ENCODE measurements around the gene SHCBP1L. TPM values are rescaled to one million over a fixed set of nuclear protein-coding genes. Genes with fewer than 3 reads are reported as not detected.
"Not testable (repeated sequence)": the region's sequence is repeated elsewhere in the genome, so short reads cannot be mapped to it uniquely, and the experiment has no call there.

SHCBP1L gene
- total RNA-seq, 1 donor from 2014 or later = 0.41 TPM

DNA sequence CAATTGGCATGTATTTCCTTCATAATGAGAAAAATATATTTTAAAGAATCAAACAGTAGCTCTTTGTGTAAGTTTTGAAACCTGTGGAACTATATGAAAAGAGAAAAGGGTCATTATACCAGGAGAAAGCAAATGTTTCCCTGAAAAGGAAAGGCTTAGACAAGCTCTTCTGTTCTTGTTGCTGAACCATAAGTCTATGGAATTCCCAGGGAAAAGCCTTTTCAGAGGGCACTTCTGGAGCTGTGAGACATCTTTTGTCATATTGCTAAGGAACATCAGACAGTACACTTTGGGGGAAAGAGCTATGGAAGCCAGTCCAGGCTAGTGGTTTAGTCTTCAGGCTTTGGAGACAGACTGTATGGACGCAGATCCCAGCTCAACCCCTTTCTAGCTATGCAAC is 12.1 kb upstream of the SHCBP1L start:
- no peak for DNase-seq

DNA sequence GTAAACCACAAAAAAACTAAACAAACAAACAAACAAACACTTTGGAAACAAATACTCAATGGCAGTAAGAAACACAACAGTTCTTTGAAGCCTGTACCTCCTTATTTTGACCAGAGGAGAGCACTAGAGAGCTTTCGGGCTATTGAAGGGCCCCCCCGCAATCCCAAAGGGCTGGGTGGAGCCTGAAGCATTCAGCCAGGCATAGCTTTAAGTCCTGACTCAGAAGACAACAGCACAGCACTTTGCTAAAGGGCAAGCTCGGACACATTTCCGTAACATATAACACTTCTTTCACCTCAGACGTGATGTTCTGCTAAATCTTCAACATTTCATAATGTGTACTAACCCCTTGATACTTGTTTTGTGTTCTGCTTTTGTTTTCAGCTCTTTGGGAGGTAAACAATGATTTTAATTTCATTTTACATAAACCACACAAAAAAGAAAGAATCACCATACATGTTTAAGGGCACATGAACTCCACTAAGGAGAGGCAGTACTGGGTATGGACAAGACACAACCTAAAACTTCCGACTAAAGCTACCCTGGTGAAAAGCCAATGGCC is 9.7 kb upstream of the SHCBP1L start:
- DNase-seq = peak; percentile 88

DNA sequence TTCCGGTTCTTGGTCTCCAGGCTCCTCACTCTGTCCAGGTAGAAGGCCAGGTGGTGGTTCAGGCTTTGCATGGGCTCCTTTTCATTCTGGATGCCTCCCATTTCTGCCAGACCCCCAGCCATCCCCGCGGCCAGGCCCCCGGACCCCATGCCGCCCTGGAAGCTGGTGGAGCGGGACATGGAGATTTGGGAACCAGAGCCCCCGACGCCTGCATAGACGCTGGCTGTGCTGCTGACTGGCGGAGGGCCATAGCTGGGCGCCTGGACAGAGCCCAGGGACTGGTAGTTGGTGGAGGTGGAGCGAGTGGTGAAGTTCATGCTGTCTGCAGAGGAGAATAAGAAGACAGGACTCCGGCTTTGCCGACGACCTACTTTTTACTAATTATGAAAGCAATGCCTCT is 7.1 kb upstream of the SHCBP1L start:
- no peak for DNase-seq

DNA sequence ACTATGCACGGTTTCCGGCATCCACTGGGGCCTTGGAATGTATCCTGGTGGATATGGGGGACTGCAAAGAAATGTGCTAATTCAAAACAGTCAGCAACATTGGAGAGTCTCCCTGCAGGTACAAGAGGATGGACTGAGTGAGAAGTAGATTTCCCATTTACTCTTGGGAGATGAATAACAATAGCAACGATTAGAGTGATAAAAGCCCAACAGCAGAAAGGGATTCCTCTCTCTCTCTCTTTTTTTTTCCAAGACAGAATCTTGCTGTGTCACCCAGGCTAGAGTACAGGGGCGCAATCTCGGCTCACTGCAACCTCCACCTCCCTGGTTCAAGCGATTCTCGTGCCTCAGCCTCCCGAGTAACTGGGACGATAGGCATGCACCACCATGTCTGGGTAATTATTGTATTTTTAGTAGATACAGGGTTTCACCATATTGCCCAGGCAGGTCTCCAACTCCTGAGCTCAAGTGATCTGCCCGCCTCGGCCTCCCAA is 5.0 kb upstream of the SHCBP1L start:
- DNase-seq = no peak

DNA sequence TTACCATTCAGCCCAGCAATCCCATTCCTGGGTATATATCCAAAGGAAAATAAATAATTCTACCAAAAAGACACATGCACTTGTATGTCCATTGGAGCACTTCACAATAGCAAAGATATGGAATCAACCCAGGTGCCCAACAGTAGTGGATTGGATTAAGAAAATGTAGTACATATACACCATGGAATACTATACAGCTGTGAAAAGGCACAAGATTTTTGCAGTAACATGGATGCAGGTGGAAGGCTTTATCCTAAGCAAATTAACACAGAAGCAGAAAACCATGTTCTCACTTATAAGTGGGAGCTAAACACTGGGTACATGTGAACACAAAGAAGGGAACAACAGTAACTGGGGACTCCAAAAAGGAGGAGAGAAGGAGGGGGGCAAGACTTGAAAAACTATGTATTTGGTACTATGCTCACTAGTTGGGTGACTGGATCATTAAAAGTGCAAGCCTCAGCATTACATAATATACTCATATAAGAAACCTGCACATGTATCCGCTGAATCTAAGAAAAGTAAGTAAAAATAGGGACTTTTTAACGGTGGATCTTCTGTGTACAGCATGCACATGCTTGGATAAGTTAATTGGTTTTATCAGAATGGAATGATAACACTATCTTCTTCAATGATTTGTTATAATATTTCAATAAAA is 3.9 kb upstream of the SHCBP1L start:
- no peak for DNase-seq

DNA sequence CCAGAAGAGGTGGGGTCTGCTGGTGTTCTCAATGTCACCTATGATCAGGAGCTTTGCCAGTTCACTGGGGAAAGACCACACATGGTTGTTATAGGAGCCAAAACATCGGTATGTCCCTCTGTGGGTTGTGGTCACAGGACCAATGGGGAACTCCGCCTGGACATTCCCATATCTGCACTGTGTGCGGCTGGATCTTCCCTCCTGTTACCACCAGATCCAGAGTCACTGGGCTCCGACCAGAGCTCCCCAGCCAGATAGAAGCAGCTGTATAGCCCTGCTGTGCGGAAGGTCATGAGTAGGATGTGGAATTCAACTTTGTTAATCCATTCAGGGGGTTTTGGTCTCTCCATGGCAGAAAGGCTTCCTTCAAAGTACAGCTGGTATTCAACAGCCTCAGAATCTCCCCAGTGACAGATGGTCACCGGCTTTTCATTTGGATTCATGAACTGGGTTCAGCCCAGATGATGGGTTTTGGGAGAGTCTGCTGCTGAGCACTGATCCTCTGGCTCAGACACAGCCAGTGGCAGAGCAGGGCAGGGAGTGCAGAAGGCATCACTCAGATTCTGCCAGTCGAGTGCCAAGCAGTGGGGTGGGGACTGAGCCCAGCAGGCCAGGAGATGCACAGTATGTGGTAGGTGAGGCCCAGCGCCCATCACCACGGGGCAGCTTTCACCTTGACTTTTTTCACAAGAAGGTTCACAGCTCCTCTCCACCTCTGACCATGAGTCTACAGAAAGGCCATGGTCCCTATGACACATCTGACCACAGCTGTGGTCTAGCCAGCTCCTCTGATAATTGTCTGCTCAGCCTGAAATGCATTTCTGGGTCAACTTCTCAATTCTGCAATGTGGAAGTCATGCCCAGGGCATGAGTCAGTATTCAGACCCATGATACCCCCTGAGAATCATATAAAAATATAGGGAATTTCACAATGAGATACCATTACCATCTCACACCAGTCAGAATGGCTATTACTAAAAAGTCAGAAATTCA is 2.9 kb upstream of the SHCBP1L start:
- DNase-seq = peak; percentile 39

DNA sequence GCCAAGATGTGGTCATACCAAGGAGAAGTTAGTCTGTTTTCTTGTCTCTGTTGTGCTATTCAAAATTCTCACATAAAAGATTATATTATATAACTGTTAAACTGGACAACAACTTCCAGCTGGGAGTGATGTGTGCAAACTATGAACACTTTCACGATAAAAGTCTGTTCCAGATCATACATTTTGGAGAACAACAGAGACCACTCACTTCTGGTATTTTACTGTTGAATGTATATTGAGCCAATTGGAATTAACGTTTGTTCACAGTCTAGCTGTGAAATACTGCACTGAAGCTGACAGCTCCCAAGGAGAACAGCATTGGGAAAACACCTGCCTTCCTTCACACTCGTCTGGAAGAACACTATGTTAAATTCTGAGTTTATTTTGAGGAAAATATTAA is 860 bp upstream of the SHCBP1L start:
- peak; percentile 17 for DNase-seq

DNA sequence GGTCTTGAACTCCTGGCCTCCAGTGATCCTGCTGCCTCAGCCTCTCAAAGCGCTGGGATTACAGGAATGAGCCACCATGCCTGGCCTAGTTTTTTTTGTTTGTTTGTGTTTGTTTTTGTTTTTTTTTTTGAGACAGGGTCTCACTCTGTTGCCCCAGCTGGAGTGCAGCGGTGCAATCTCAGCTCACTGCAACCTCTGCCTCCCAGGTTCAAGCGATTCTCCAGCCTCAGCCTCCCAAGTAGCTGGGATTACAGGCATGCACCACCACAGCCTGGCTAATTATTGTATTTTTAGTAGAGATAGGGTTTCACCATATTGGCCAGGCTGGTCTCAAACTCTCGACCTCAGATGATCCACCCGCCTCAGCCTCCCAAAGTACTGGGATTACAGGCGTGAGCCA is 9.6 kb downstream of the SHCBP1L start:
- DNase-seq = not testable (repeated sequence)

DNA sequence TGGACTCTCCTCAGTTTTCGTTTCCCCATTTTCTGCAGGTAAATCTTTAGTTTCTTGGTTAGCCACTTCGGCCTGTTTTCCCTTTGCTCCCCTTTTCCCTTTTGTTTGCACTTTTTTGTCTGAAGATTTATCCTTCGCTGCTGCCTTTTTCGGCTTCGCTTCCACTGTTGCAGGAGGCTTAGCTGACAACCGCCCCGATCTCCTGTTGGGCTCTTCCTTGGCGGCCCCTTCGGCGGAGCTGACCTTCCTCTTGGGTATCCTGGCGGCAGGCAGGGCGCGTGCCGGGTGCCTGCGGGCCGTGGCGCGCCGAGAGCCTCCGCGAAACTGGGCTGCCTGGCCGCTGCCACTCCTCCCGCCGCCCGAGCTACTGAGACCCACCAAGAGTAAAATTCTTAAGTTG is 10.8 kb downstream of the SHCBP1L start:
- peak; percentile 13 for DNase-seq

DNA sequence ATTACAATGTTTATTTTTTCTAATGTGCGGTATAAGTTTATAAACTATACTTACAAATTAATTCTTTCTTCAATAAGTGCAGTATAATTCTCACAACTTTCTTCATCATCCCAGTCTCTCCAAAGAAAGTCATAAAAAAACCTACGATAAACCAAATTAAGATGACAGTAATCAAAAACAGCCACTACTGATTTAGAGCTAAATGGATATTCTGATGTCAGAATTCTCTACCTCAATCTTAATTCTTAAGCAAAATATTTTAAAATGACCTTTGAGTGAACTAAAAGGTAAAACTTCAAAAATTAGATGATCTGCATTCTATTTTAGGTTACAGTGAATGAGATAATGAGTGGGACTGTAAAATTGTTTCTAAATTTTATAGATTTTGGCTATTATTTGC is 13.6 kb downstream of the SHCBP1L start:
- DNase-seq = no peak

DNA sequence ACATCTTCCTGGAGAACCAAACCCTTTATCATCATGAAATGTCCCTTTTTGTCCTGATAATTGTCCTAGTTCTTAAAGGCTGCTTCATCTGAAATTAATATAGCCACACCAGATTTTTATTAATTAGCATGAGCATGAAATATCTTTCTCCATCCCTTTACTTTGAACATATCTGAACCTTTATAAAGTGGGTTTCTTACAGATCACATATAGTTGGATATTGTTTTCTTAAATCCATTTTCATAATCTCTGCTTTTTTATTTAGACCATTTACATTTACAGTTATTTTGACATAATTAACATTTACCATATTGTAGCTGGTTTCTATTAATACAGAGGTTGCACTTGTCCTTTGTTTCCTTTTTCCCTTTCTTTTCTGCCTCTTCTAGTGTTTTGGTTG is 17.2 kb downstream of the SHCBP1L start:
- DNase-seq = no peak

DNA sequence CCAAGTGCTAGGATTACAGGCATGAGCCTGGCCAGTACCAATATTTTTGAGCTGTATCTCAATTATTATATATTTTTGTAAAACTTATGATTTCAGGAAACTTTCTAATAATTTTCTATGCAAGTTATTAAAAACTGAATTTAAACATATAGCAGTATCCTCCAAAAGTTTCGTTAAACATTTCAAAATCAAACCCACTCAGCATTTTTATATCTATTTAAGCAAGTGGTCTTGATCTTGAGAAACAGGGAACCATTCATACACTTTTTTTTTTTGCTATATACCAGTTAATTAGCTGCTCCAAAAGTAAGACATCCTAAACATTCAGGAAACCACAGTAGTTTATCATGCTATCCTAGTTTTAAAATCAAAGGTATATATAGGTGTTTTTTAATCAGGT is 22.0 kb downstream of the SHCBP1L start:
- DNase-seq = no peak

DNA sequence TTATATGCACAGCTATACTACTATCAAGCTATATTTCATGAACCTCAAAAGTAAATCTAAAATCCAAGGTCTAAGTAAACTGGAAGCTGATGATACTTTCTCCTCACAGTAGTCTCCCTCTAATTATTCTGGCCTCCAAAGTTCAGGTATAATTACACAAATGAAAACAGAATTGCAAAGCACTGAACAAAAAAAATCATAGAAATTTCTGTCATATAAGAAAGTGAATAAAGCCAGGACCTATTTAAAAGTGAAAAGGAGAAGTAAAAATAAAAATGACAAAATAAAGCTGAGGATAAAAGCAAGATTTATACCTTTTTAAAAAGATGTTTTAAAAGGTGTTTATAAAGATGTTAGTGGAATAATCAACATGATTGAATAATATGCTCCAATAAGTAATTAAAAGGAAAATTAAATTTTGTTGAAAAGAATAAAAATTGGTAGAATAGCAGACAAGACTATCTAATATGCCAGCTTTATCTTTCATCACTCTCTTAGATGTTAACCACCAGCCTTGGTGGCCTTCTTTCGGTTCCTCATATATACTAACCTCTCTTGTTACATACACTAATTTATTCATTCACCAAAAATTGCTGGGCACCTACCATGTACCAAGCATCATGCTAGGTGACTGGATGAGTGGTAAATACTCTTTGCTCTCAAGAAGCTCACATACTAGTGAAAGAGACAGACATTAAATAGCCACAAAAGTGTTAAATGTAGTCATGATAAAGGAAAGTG is 25.1 kb downstream of the SHCBP1L start:
- no peak for DNase-seq

DNA sequence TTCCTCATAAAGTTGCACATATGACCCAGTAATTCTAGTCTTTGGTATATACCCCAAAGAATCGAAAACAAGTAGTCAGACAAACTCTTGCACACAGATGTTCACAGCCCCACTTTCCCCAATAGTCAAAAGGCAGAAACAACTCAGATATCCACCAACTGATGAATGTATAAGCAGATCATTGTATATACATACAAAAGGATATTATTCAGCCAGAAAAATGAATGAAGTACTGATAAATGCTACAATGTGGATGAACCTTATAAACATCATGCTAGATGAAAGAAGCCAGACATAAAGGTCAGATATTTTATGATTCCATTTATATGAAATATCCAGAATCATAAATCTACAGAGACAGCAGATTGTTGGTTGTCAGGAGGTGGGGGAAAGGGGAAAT is 27.3 kb downstream of the SHCBP1L start:
- no peak for DNase-seq

DNA sequence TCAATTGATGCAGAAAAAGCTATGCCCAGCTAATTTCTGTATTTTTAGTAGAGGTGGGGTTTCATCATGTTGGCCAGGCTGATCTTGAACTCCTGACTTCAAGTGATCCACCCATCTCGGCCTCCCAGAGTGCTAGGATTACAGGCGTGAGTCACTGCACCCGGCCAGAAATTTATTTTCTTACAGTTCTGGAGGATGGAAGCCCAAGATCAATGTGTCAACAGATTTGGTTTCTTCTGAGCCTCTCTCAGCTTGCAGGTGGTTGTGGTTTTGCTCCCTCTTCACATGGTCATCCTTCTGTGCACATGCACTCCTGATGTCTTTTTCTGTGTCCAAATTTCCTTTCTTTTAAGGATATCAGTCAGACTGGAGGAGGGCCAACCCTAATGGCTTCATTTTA is 35.6 kb downstream of the SHCBP1L start:
- no peak for DNase-seq

DNA sequence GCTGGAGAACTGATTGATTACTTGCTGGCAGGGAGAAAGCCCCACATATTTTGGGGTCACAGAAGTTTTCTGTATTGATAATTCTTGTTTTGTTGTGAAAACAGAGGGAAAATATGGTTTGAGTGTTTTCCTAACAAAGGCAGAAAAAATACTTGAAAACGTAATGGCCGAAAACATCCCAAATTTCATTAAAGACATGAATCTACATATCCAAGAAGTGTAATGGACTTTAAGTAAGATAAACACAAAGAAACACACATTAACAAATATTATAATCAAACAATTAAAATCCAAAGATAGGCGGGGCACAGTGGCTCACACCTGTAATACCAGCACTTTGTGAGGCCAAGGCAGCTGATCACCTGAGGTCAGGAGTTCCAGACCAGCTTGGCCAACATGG is 39.6 kb downstream of the SHCBP1L start:
- DNase-seq = no peak

DNA sequence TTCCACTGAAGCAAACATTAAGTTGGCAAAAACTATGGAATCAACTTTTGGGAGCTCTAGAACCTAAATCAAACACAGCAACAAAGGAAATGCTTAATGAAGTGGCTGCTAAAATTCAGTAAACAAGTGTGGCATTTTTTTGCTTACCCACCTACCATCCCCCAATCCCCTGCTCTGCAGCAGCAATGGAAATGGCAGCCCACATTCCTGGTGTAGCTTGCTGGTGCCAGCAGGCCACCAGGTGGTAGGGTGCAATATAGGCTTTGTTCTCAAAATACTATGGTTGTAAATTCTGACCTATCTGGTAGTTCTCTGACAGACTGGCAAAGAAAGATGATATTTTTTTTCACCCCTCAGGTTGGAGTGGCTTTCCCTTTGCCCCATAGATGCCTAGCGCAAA is 42.8 kb downstream of the SHCBP1L start:
- DNase-seq = no peak

DNA sequence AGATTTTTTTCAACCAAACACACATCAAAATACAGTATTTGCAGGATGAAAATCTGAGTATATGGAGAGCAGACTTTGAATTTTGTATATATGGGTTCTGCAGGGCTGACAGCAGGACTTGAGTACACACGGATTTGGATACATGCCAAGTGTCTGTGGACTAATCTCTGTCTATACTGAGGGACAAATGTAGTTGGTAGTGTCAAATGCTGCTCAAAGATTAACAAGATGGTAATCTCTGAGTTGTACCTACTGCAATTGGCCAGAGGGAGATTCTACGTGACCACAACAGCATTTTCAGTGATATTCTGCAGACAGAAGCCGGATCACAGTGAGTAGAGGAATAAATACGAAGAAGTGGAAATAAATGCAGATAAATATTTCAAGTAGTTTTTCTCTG is 43.4 kb downstream of the SHCBP1L start:
- no peak for DNase-seq

DNA sequence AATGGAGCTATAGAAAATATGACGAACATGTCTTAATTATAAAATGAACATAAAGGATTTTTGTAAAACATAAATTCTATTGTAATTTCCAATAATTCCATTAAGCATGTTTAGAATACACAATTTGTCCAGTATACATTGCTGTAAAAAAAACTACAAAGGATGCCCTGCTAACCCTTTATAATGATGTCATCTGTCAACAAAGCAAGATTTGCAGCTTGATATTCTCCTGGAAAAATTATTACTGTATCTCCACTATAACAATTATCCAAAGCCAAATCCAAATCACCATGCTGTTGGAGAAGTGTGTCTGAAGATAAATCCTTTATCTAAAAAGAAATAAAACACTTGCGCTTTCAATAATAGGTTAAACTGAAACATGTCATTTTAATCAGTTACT is 47.6 kb downstream of the SHCBP1L start:
- no peak for DNase-seq

DNA sequence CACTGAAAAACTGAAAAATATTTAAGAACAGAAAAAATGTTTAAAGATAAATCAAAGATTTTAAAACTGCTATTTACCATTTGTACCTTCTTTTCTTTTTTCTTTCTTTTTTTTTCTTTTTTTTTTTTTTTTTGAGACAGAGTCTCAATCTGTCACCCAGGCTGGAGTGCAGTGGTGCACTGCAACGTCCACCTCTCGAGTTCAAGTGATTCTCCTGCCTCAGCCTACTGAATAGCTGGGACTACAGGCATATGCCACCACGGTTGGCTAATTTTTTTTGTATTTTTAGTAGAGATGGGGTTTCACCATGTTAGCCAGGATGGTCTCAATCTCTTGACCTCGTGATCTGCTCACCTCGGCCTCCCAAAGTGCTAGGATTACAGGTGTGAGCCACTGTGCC is 51.0 kb downstream of the SHCBP1L start:
- not testable (repeated sequence) for DNase-seq

DNA sequence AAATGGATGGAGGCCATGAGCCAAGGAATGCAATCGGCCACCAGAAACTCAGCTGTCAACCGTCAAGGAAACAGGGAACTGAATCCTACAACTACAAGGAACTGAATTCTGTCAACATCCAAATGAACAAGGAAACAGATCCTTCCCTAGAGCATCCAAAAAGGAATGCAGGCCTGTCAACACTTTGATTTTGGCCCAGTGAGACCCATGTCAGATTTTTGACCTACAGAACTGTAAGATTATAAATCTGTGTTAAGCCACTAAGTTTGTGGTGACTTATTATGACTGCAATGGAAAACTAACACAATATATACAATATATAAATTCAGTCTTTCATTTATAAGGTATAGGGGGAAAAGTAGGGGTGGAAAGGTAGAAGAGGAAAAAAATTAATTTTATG is 55.3 kb downstream of the SHCBP1L start:
- no peak for DNase-seq

DNA sequence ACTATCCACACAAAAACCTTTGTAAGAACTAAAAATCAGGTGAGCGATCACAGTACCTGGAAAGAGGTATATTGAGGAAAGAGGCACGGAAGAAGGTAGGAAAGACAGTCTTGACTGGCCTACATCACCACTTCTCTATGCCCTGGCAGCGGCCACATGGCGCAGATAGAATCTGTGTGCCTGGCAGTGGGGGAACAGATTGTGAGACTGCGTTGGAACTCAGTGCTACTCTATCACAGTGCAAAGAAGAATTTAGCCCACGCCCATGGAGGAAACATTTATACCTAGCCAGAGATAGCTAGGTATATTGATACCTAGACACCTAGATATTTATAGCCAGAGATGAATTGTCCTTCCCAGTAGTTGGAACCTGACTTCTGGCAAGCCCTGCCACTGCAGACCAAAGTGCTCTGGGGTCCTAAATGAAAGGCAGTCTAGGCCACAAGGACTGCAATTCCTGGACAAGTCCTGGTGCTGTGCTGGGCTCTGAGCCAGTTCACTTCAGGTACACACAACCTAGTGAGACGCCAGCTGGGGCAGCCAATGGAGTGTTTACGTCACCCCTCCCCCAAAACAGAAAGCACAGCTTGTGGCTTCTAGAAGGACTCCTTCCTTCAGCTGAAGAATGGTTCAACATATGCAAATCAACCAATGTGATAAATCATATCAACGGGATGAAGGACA is 61.9 kb downstream of the SHCBP1L start:
- no peak for DNase-seq

All from tongue (tissue), 2 donors.